DMS114 treated with DMSO at 0.1 percent for 48 hours (cell line): ENCODE data around the gene AP5Z1.
"Not testable (repeated sequence)": the region's sequence is repeated elsewhere in the genome, so short reads cannot be mapped to it uniquely, and the experiment has no call there.

ENCODE experiments used
- DNase-seq: peaks from one replicate; lab custom pipeline; 2025; ENCODE audit not compliant: unreplicated experiment; lab: John Stamatoyannopoulos, UW

Gene AP5Z1

DNA sequence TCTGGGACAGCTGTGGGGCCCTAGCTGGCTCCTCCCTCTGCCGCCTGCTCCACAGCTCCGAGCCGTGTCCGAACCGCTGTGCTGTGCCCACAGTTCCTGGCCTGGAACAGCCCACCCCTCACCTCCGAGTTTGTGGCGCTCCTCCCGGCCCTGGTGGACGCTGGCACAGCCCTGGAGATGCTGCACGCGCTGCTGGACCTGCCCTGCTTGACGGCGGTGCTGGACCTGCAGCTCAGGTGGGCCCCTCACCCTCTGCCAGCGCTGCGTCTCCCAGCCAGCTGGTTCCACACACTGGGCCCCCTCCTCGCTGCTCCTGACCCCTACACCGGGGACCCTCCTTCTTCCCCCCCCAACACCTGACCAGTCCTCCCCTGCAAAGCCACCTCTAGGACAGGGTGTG lies 12.1 kb downstream of the AP5Z1 start:
- DNase-seq, result no peak

- no peak for DNase-seq
Measured at GRCh38 chr7:4787947-4788626, 12.7 kb downstream of the AP5Z1 start.

GRCh38 chr7:4788627-4789189 lies 13.3 kb downstream of the AP5Z1 start:
- DNase-seq, result no peak

- DNase-seq, result no peak
Measured at GRCh38 chr7:4789194-4790077, 14.0 kb downstream of the AP5Z1 start.

DNA sequence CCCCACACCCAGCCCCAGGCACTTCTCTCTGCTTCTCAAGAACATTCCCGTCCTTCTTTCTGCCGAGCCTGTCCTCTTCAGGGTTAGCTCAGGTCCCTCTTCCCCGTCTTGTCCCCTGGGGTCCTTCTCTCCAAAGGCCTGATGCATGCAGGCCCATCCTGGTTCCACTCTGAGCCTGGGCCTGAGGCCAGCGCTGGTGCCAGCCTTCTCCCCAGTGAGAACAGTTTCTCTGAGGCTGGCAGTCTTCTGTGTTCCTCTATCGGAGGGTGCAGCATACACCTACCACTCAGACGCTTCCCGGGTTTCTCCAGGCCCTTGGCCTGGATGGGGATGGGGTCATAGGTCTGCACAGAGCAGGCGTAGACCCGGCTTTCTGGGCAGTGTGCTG lies 14.6 kb downstream of the AP5Z1 start:
- no peak for DNase-seq

DNA sequence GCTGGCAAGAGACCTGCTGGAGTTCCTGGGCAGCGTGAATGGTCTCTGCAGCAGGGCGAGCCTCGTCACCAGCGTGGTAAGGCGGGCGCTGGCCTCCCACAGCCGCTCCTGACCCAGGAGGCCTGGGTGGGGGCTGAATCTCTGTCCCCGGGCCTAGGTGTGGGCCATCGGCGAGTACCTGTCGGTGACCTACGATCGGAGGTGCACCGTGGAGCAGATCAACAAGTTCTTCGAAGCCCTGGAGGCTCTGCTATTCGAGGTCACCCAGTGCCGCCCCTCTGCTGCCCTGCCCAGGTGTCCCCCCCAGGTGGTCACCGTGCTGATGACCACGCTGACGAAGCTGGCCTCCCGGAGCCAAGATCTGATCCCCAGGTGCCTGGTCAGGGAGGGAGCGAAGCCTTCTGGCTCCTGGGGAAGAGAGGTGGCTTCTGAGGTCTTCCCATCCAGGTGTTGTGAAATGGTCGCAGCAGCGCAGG lies 15.1 kb downstream of the AP5Z1 start:
- DNase-seq, result no peak

DNA sequence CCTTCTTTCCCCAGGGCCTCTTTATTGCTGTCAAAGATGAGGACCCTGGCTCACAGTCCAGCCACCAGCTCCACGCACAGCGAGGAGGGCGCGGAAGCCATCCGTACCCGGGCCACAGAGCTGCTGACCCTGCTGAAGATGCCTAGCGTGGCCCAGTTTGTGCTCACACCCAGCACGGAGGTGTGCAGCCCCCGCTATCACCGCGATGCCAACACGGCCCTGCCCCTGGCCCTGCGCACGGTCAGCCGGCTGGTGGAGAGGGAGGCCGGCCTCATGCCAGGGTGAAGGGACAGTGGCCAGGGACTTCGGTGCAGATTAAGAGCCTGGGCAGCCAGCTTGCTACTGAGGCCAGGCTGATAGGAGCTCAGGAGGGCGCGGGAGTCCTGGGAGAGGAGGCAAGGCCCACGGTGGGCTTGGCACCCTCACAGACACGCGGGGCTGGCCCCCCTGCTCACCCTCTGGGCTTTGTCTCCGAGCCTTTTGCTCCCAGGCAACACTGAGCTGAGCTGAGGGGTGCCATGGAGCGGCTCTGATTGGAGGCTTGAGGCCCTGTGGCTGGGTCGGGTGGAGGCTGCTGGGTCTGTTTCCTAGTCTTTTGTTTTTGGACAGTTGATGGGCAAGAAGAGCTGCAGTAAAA lies 15.8 kb downstream of the AP5Z1 start:
- no peak for DNase-seq

- DNase-seq, result no peak
Measured at GRCh38 chr7:4791738-4792536, 16.5 kb downstream of the AP5Z1 start.

- DNase-seq, result no peak
Measured at GRCh38 chr7:4792537-4793126, 17.2 kb downstream of the AP5Z1 start.

DNA sequence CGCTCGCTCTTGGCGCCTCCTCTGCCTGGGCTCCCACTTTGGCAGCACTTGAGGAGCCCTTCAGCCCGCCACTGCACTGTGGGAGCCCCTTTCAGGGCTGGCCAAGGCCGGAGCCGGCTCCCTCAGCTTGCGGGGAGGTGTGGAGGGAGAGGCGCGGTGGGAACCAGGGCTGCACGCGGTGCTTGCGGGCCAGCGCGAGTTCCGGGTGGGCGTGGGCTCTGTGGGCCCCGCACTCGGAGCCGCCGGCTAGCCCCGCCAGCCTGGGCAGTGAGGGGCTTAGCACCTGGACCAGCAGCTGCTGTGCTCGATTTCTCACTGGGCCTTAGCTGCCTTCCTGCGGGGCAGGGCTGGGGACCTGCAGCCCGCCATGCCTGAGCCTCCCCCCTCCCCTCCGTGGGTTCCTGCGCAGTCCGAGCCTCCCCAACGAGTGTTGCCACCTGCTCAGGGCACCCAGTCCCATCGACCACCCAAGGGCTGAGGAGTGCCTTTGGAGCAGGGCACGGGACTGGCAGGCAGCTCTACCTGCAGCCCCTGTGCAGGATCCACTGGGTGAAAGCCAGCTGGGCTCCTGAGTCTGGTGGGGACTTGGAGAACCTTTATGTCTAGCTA lies 18.1 kb downstream of the AP5Z1 start:
- DNase-seq, result not testable (repeated sequence)

- not testable (repeated sequence) for DNase-seq
Measured at GRCh38 chr7:4794171-4794570, 18.7 kb downstream of the AP5Z1 start.

DNA sequence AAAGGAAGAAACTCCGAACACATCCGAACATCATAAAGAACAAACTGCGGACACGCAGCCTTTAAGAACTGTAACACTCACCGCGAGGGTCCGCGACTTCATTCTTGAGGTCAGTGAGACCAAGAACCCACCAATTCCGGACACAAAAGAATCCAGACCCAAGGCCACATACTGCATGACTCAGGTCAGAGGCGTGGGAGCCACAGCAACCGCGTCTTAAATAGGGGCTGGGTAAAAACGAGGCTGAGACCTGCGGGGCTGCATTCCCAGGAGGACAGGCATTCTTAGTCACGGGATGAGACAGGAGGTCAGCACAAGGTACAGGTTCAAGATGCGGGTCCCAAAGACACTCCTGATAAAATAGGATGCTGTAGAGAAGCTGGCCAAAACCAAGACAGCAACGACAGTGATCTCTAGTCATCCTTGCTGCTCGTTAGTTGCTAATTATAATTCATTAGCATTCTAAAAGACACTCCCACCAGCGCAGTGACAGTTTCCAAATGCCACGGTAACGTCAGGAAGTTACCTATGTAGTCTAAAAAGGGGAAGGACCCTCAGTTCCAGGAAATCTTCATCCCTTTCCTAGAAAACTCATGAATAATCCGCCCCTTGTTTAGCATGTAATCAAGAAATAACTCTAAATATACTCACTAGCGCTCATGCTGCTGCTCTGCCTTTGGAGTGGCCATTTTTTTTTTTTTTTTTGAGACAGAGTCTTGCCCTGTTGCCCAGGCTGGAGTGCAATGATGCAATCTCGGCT lies 19.3 kb downstream of the AP5Z1 start:
- no peak for DNase-seq

GRCh38 chr7:4796453-4796852 lies 21.0 kb downstream of the AP5Z1 start:
- no peak for DNase-seq

GRCh38 chr7:4797858-4798705 lies 22.7 kb downstream of the AP5Z1 start:
- DNase-seq, result no peak

GRCh38 chr7:4798706-4799235 lies 23.3 kb downstream of the AP5Z1 start:
- DNase-seq, result no peak

DNA sequence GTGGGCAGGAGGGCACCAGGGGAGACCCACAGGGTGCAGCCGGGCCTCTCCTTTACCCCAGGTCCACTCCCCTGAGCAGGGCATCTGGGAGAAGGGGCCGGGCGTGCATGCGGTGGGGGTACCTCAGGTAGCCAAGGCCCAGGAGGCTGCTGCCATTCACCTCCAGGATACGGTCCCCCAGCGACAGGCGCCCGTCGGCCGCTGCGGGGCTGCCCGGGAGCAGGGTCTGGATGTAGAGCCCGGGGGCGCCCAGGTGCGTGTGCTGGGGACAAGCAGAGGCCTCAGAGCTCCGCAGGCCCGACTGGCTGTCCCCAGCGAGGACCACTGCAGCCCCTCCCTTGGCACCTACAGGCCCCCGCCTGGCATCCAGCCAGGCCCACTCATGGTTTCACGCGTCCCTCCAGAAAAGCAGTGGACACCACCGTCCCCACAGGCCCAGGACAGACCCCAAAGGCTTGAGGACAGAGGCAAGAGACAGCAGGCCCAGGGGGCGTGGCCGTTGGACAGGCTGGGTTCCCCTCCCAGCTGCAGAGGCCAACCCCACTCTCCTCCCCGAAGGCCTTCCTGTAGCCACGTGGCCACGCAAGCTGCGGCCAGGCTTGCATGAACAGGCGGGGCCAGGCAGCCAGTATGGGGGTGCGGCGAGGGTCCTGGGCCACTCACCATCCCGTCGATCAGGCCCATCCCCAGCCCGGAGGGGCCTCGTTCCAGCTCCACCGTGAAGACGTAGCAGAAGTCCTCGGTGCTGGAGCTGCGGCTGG lies 24.3 kb downstream of the AP5Z1 start:
- no peak for DNase-seq

DNA sequence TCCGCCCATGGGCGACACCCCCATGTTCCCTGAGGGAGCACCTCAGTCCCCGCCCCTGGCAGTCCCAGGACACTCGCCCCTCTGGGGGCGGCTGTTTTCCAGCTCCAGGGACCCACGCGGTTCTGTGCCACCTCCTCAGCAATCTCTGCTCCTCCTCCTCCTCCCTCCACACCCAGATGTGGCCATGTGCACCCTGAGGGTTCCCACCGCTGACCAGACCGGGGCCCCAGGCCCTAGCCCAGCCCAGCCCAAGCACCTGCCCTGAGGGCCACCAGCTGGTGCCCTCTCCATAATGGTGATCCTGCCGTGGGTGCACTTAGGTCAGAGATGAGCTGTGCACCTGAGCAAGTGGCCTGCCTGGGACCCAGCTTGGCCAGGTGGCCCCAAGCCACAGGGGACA lies 25.1 kb downstream of the AP5Z1 start:
- DNase-seq, result no peak
